Thoracic aorta (tissue), 2 donors: ENCODE measurements around the gene SMIM14. TPM values are rescaled to one million over a fixed set of nuclear protein-coding genes. Genes with fewer than 3 reads are reported as not detected.
"Not testable (repeated sequence)": the region's sequence is repeated elsewhere in the genome, so short reads cannot be mapped to it uniquely, and the experiment has no call there.

Source experiments
- ATAC-seq: fragments of 150-250 bp; one replicate; pipeline ENCODE4 v1.8.0; 2017; ENCODE audit warnings: low read depth; ENCODE audit not compliant: insufficient number of reproducible peaks, low FRiP score
- DNase-seq: peaks from one replicate; pipeline ENCODE4 v3.0.0-alpha.2; 2020; ENCODE audit warnings: low spot score
- H3K27ac ChIP-seq, 2 donors: fragments of 200-600 bp; sonication (generic); 1 replicate in 1 of 2; 2 replicates in 1 of 2; pipeline ENCODE4 v1.5.1; 2016; ENCODE audit warnings: mild to moderate bottlenecking in 2 of 2, moderate library complexity in 2 of 2
- H3K27me3 ChIP-seq: fragments of 200-600 bp; sonication (generic); replicated peaks from 2 replicates; pipeline ENCODE4 v1.6.0; 2016; ENCODE audit warnings: mild to moderate bottlenecking; ENCODE audit not compliant: insufficient read depth
- H3K36me3 ChIP-seq: fragments of 200-600 bp; sonication (generic); one replicate; pipeline ENCODE4 v1.5.1; 2016
- H3K4me1 ChIP-seq, 2 donors: fragments of 200-600 bp; sonication (generic); 1 replicate in 1 of 2; 2 replicates in 1 of 2; pipeline versions ENCODE4 v1.5.1 to v1.6.0; 2016; ENCODE audit warnings: low read depth in 2 of 2, mild to moderate bottlenecking in 1 of 2; ENCODE audit not compliant: control insufficient read depth in 1 of 2
- H3K4me3 ChIP-seq: fragments of 200-600 bp; sonication (generic); 2 replicates; pipeline ENCODE4 v1.5.1; 2016; ENCODE audit warnings: mild to moderate bottlenecking
- H3K9me3 ChIP-seq: fragments of 200-600 bp; sonication (generic); 2 replicates; pipeline ENCODE4 v1.5.1; 2016
- CTCF ChIP-seq: fragments of 200-600 bp; sonication (generic); IDR thresholded peaks from one replicate; pipeline ENCODE4 v1.5.1; 2019; ENCODE audit warnings: antibody characterized with exemption
- total RNA-seq, 2 donors: library from RNA; depleted of rRNA; stranded (reverse); fragments of >200 nt; gene quantifications; one replicate each; pipeline versions ENCODE4 v1.1.0 to v1.2.3, GENCODE V29; 2016

Gene SMIM14
- total RNA-seq, 2 donors from 2014 or later, result 41.0 to 58.1 TPM

GRCh38 chr4:39505581-39505980 lies 133.1 kb downstream of the SMIM14 start:
- no peaks in the 10 kb centered on the region for H3K27me3 ChIP-seq
- H3K36me3 ChIP-seq, result peaks cover 41% of the 10 kb centered on the region
- no peak overlapping the region for H3K27ac ChIP-seq
- no peaks in the 10 kb centered on the region for H3K9me3 ChIP-seq
- peaks cover 2 to 13% of the 10 kb centered on the region in 2 donors for H3K4me1 ChIP-seq
- DNase-seq, result no peak
- no peak overlapping the region for H3K4me3 ChIP-seq
- no peak for ATAC-seq
- no peak for TF ChIP-seq CTCF

GRCh38 chr4:39504538-39504937 lies 134.1 kb downstream of the SMIM14 start:
- Histone ChIP-seq H3K4me1 (peaks cover 2 to 13% of the 10 kb centered on the region in 2 donors), H3K36me3 (peaks cover 33% of the 10 kb centered on the region), H3K4me3 (no peak overlapping the region), H3K27me3 (no peaks in the 10 kb centered on the region), H3K27ac (no peak overlapping the region), H3K9me3 (no peaks in the 10 kb centered on the region)
- no peak for DNase-seq
- TF ChIP-seq CTCF, result no peak
- ATAC-seq, result no peak

DNA sequence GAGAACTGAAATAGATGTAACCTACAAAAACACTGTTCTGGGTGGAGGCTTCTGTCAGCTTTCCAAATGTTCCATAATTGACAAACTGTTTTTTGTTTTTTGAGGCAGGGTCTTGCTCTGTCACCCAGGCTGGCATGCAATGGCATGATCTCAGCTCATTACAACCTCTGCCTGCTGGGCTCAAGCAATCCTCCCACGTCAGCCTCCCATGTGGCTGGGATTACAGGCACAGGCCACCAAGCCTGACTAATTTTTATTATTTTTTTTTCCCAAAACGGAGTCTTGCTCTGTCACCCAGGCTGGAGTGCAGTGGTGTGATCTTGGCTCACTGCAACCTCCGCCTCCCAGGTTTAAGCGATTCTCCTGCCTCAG lies 136.0 kb downstream of the SMIM14 start:
- peak overlapping the region; percentile 32 to 60 for H3K27ac ChIP-seq
- H3K36me3 ChIP-seq, result peaks cover 25% of the 10 kb centered on the region
- ATAC-seq, DNase-seq, H3K9me3 ChIP-seq, H3K27me3 ChIP-seq, H3K4me3 ChIP-seq: not testable (repeated sequence)
- peaks cover 2 to 13% of the 10 kb centered on the region in 2 donors for H3K4me1 ChIP-seq

DNA sequence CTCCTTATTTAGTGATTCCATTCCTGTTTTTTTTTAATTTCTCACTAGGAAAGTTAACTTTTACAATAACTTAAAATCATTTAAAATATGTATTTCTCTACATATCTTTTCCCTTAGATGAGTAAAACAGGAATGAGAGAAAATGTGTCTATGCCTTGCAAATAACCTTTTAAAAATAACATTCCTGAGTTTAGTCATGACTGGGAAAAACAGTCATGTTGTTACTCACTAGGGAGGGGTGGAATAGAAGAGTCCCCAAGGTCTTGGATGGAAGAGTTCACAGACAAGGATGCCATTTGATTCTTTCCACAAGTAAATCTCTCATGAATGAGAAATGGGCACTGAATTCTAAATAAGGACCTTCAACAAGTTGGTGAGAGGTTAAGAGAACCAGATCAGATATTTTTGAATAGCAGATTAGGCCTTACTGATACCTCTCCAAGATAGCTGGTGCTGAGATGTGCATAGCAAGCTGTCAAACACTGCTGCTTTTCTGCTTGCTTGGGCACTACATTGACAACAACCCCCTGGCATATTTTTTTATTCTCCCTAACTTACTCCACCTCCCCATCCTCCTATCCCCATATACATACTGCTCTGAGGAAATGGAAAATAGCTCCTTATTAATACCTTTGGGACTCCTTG lies 136.5 kb downstream of the SMIM14 start:
- ATAC-seq, result no peak
- H3K27ac ChIP-seq, result peak overlapping the region; percentile 32 to 60
- no peaks in the 10 kb centered on the region for H3K27me3 ChIP-seq

DNA sequence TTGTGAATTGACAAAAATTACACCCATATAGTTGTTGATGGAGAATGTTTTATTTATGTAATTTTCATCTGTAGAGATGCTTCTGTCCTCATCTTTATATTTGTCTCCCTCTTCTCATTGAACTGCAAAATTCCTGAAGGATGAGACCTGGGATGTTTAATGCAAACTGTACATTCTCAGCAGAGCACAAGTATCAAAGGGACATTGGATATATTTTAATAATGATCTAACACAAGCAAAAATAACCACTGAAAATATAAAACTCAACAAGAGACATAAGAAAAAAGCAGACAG lies 140.0 kb downstream of the SMIM14 start:
- no peak overlapping the region for H3K4me3 ChIP-seq
- H3K27ac ChIP-seq, result no peak overlapping the region
- no peaks in the 10 kb centered on the region for H3K27me3 ChIP-seq
- no peak for ATAC-seq
- H3K36me3 ChIP-seq, result peaks cover 9% of the 10 kb centered on the region
- no peak for DNase-seq
- no peaks in the 10 kb centered on the region for H3K9me3 ChIP-seq
- H3K4me1 ChIP-seq, result peaks cover 2 to 13% of the 10 kb centered on the region in 2 donors
- no peak for TF ChIP-seq CTCF

More for the DNA sequence above, 136.5 kb downstream of the SMIM14 start:
- Histone ChIP-seq H3K4me3 (no peak overlapping the region), H3K36me3 (peaks cover 25% of the 10 kb centered on the region), H3K4me1 (peaks cover 2 to 13% of the 10 kb centered on the region in 2 donors), H3K9me3 (no peaks in the 10 kb centered on the region)
- TF ChIP-seq CTCF, result no peak
- DNase-seq, result no peak
